ENCODE data around the gene SLC66A2.

DNA sequence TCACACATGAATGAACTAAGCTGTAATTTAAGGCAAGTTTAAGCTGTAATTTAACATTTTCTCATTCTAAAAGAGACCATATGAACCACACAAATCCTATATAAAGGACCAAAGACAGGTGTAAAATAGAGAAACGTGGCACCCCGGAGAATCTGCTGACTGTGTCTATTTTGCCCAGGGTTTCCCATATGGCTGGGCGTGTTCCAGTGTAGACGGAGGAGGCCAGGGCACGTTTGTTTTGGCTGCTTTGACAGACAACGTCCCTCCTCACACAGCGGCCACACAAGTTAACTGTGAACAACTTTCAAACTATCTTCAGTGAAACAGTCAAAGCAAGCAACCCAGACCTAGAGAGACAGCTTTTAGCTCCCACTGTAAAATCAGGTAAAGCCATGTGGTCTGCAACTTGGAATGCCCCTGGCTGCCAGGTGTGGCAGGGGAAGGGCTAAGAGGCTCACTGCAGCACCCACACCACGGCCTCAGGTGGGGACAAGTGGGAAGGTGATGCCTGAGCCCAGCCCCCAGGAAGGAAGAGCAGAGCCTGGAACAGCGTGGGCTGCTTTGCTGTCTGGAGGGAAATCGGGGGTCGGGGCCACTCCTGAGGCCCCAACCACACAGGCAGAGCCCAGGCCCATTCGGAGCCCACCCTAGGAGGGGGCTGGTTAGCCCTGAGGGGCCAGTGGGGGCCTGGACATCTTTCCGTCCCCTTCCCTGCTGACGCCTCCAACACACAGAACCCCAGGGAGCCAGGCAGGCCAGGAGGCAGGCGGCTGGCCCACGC lies 40.7 kb downstream of the SLC66A2 start:
- TF ChIP-seq, protein P1, sequence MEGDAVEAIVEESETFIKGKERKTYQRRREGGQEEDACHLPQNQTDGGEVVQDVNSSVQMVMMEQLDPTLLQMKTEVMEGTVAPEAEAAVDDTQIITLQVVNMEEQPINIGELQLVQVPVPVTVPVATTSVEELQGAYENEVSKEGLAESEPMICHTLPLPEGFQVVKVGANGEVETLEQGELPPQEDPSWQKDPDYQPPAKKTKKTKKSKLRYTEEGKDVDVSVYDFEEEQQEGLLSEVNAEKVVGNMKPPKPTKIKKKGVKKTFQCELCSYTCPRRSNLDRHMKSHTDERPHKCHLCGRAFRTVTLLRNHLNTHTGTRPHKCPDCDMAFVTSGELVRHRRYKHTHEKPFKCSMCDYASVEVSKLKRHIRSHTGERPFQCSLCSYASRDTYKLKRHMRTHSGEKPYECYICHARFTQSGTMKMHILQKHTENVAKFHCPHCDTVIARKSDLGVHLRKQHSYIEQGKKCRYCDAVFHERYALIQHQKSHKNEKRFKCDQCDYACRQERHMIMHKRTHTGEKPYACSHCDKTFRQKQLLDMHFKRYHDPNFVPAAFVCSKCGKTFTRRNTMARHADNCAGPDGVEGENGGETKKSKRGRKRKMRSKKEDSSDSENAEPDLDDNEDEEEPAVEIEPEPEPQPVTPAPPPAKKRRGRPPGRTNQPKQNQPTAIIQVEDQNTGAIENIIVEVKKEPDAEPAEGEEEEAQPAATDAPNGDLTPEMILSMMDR (IDR thresholded peaks at IDR 0.05) = no peak
- no peak for TF ChIP-seq POLR2A (IDR thresholded peaks at IDR 0.05)

Data from testis (tissue), 2 donors.